Liver (tissue), 3 donors: Measurements from ENCODE around the gene DGCR2.

Experiments
- CTCF ChIP-seq: fragments of 150-350 bp; IDR thresholded peaks from 2 replicates; pipeline ENCODE4 v1.5.1; 2017; ENCODE audit warnings: improper control_type of control experiment, low read depth, low read length; ENCODE audit not compliant: missing input control
- EGR1 ChIP-seq, 2 donors: IDR thresholded peaks; 2 replicates each; pipeline ENCODE4 v1.6.1; 2016 to 2018; ENCODE audit warnings: antibody characterized with exemption in 2 of 2, low read depth in 2 of 2
- FOXA1 ChIP-seq: IDR thresholded peaks from 2 replicates; pipeline ENCODE4 v1.6.1; 2016; ENCODE audit warnings: antibody characterized with exemption
- RAD21 ChIP-seq, 2 donors: IDR thresholded peaks; 2 replicates each; pipeline ENCODE4 v1.6.1; 2016; ENCODE audit warnings: antibody characterized with exemption in 2 of 2, mild to moderate bottlenecking in 2 of 2
- RXRA ChIP-seq, 2 donors: IDR thresholded peaks; 2 replicates each; pipeline ENCODE4 v1.6.1; 2017 to 2018; ENCODE audit warnings: antibody characterized with exemption in 2 of 2, mild to moderate bottlenecking in 1 of 2
- SP1 ChIP-seq: IDR thresholded peaks from 2 replicates; pipeline ENCODE4 v1.6.1; 2018; ENCODE audit warnings: antibody characterized with exemption, mild to moderate bottlenecking
- TAF1 ChIP-seq: conservative IDR thresholded peaks from 2 replicates; pipeline ENCODE4 v1.6.1; 2016; ENCODE audit warnings: antibody characterized with exemption, mild to moderate bottlenecking
- YY1 ChIP-seq: IDR thresholded peaks from 2 replicates; pipeline ENCODE4 v1.6.1; 2016; ENCODE audit warnings: antibody characterized with exemption, mild to moderate bottlenecking
- TF ChIP-seq, protein P1 (sequence below): IDR thresholded peaks from 2 replicates; pipeline ENCODE4 v1.6.1; 2016; ENCODE audit warnings: antibody characterized with exemption
- TF ChIP-seq, protein P2 (sequence below): IDR thresholded peaks from 2 replicates; pipeline ENCODE4 v1.6.1; 2016; ENCODE audit warnings: antibody characterized with exemption
- donor health status: healthy.
- donor health status: healthy.

DNA sequence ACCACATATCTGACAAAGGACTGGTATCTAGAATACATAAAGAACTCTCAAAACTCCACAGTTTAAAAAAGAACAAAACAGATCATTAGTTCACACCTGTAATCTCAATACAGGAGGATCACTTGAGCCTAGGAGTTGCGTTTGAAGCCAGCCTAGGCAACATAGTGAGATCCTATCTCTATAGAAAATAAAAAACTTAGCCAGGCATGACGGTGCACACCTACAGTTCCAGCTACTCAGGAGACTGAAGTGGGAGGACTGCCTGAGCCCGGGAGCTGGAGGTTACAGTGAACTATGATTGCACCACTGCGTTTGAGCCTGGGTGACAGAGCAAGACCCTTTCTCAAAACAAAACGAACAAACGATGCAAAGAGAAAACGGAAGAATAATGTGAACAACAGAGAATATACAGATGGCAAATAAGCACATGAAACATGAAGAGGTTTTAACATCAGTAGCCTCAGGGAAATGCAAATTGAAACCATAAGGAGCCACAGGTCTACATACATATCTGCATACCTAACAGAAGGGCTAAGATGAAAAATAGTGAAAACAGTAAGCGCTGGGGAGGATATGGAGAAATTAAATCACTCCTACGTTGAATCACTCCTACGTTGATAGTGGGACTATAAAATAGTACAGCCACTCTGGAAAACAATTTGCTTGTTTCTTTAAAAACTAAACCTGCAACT lies 70.7 kb downstream of the DGCR2 start:
- no peak for TF ChIP-seq CTCF
- no peak for TF ChIP-seq RXRA (IDR thresholded peaks at IDR 0.05)
- TF ChIP-seq, protein P1, sequence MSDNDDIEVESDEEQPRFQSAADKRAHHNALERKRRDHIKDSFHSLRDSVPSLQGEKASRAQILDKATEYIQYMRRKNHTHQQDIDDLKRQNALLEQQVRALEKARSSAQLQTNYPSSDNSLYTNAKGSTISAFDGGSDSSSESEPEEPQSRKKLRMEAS, result no peak
- TF ChIP-seq TAF1, result no peak
- TF ChIP-seq EGR1 (IDR thresholded peaks at IDR 0.05; ENCODE audit: low read depth in 2 of 2), result no peak
- no peak for TF ChIP-seq RAD21 (IDR thresholded peaks at IDR 0.05)
- TF ChIP-seq FOXA1, result no peak
- TF ChIP-seq, protein P2, sequence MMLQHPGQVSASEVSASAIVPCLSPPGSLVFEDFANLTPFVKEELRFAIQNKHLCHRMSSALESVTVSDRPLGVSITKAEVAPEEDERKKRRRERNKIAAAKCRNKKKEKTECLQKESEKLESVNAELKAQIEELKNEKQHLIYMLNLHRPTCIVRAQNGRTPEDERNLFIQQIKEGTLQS, result no peak
- no peak for TF ChIP-seq YY1
- no peak for TF ChIP-seq SP1
